Right renal pelvis (tissue), 4 donors: ENCODE results near the gene UPF3B. TPM values are rescaled to one million over a fixed set of nuclear protein-coding genes. Genes with fewer than 3 reads are reported as not detected.
"Not testable (repeated sequence)": the region's sequence is repeated elsewhere in the genome, so short reads cannot be mapped to it uniquely, and the experiment has no call there.

Experiments used
- DNase-seq, 4 donors: peaks; one replicate each; pipeline ENCODE4 v3.0.0-alpha.2; 2013; ENCODE audit warnings: low read depth in 4 of 4, low spot score in 3 of 4, missing footprints in 1 of 4
- polyA plus RNA-seq, 4 donors: library from polyadenylated mRNA; unstranded; fragments of 120-200 nt; gene quantifications; one replicate each; pipeline ENCODE4 v1.2.1, GENCODE V29; 2013; ENCODE audit not compliant: insufficient read length in 4 of 4

Gene UPF3B
- polyA plus RNA-seq, 4 donors = 26.7 to 32.7 (median 29.7) TPM

DNA sequence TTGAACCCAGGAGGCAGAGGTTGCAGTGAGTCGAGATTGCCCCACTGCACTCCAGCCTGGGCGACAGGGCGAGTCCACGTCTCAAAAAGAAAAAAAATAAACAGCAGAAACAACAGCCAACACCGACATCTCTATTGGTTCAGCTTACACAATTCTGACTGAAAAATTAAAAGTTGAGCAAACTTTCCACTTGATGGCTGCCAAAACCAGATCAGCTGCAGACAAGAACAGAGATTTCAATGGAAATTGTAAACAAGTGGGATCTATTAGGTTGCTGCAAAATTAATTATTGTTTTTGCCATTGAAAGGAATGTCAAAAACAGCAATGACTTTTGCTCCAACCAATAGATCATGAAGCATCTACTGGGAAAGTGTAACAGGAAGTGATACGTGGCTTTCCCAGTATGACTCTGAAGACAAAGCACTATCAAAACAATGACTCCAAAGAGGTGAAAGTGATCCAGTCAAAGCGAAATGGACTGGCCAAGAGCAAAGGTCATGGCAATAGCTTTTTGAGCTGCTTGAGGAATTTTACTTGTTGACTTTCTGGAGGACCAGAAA lies 26.3 kb downstream of the UPF3B start:
- no peak for DNase-seq

DNA sequence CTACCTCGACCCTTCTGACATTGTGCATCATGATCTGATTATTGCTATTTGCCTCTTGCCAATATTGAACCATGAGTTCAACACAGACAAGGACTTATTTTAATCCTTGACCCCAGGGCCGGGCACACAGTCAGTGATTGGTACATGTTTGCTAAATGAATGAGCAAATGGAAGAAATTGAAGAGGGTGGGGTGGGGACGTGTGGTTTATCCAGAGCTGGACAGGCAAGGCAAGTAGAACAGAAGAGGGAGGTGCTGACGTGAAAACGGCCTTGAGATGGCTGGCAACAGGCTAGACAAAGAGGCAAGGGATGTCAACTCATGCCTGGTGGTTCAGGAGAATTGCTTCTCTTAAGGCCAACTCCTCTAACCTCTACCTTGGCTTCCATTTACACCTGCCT lies 28.5 kb downstream of the UPF3B start:
- not testable (repeated sequence) for DNase-seq

DNA sequence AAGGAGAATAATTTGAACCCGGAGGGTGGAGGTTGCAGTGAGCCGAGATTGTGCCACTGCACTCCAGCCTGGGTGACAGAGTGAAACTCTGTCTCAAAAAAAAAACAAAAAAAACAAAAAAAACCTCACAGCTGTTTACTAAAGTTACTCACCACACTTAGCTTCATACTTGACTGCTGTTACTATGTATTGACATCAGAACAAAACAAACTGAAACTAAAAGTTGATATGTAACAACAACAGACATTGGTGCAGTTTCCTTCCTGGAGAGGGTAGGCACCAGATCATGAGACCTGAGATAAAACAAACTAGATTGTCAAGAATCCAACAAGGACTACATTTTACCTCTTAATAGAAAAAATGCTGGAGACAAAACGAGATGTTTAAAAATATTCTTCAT lies 31.1 kb downstream of the UPF3B start:
- DNase-seq = not testable (repeated sequence)

DNA sequence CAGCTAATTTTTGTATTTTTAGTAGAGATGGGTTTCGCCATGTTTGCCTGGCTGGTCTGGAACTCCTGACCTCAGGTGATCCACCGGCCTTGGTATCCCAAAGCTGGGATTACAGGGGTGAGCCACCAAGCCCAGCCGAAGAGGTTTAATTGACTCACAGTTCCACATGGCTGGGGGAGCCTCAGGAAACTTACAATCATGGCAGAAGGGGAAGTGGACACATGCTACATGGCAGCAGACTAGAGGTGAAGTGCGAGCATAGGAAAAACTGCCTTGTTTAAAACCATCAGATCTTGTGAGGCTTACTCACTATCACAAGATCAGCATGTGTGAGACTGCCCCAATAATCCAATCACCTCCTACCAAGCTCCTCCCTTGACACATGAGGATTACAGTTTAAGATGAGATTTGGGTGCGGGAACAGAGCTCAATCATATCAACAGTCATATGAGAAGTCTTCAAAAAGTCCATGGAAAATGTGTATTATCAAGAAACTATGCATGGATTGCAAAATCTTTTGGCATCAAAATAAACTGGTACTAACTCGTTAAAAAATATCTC lies 35.6 kb downstream of the UPF3B start:
- no peak for DNase-seq

DNA sequence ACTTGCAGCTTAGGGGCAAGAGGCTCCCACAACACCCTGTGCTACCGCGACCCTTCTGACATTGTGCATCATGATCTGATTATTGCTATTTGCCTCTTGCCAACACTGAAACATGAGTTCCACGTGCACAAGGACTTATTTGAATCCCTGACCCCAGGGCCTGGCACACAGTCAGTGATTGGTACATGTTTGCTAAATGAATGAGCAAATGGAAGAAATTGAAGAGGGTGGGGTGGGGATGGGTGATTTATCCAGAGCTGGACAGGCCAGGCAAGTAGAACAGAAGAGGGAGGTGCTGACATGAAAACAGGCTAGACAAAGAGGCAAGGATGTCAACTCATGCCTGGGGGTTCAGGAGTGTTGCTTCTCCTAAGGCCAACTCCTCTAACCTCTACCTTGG lies 36.5 kb downstream of the UPF3B start:
- no peak for DNase-seq

DNA sequence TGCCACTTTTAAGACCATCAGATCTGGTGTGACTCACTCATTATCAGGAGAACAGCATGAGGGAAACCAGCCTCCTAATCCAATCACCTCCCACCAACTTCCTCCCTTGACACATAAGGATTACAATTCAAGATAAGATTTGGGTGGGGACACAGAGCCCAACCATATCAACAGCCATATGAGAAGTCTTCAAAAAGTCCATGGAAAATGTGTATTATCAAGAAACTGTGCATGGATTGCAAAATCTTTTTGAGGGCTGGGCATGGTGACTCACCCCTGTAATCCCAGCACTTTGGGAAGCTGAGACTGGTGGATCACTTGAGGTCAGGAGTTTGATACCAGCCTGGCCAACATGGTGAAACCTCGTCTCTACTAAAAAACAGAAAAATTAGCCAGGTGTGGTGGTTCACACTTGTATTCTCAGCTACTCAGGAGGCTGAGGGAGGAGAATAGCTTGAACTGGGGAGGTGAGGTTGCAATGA lies 43.5 kb downstream of the UPF3B start:
- no peak for DNase-seq

DNA sequence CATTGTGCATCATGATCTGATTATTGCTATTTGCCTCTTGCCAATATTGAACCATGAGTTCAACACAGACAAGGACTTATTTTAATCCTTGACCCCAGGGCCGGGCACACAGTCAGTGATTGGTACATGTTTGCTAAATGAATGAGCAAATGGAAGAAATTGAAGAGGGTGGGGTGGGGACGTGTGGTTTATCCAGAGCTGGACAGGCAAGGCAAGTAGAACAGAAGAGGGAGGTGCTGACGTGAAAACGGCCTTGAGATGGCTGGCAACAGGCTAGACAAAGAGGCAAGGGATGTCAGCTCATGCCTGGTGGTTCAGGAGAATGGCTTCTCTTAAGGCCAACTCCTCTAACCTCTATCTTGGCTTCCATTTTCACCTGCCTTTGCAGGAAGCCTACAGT lies 44.3 kb downstream of the UPF3B start:
- not testable (repeated sequence) for DNase-seq

DNA sequence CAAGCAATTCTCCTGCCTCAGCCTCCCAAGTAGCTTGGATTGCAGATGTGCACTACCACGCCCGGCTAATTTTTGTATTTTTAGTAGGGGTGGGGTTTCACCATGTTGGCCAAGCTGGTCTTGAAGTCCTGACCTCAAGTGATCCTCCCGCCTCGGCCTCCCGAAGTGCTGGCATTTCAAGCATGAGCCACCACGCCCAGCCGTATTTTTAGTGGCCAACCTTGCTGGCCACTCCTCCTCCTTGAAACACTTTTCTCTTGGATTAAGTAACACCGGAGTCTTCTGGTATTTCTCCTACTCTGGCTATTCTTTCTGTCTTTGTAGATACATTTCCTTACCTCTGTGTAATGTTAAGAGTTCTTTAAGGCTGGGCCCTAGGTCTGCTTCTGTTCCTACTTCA lies 50.2 kb downstream of the UPF3B start:
- no peak for DNase-seq

DNA sequence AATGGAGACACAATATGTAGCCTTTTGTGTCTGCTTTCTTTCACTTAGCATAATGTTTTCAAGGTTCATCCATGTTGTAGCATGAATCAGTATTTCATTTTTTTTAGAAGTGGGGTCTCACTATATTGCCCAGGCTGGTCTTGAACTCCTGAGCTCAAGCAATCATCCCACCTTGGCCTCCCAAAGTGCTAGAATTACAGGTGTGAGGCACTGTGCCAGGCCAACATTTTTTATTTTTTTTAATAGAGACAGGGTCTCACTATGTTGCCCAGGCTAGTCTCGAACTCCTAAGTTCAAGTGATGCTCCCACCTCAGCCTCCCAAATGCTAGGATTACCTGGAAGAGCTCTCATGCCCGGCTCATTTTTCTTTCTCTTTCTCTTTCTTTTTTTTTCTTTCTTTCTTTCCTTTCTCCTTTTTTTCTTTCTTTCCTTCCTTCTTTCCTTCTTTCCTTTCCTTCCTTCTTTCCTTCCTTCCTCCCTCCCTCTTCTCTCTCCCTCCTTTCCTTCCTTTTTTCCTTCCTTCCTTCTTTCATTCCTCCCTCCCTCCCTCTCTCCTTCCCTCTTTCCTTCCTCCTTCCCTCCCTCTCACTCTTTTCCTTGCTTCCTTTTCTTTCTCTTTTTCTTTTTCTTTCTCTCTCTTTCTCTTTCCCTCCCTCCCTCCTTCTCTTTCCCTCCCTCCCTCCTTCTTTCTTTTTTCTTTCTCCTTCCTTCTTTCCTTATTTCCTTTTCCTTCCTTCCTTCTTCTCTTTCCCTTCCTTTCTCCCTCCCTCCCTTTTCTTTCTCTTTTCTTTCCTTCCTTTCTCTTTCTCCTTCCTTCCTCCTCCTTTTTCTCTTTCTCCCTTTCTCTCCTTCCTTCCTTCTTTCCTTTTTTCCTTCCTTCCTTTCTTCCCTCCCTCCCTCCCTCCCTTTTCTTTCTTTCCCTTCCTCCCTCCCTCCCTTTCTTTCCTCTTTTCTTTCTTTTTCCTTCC lies 51.2 kb downstream of the UPF3B start:
- no peak for DNase-seq

DNA sequence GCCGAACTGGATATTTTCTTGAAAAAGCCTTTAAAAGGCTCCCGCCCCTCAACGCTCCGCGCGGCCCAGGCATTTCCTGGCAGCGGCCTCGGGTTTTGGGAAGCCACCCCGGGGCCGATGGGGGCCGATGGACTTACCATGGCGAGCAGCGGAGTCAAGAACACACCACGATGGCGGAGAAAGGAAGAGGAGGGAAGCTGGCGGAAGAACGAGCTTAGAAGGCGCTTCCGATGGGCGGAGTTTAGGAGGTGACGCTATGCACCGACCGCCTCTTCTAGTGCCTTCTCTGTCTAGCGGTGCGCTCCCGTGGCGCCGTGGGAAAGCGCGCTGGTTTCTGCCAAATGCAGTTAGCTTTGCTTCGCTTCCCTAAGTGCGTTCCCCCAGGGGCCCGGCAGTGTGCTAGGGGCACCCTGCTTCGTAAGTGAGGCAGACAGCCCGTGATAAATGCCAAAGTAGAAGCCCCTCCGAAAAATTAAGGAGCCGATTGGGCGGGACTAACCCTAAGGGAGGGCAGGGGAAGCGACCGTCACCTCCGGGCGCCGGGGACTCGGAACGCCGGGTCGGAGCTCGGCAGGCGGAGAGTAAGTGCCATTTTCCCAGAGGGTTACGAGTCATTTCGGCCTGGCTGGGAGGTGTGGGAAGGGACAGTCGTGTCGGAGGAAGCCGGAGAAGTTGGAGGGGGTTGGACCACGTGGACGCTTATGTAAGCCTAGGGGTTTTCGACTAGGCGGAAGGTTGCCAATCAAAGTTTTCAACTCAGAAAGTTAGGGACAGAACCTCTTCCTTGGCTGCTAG lies 61.1 kb downstream of the UPF3B start, which contains the start of gene RPL39:
RPL39 (minus strand) TSS at position 194 of the 795 bp plus-strand sequence; CDS start at position 140, 54 bp downstream.
- peak; percentile 66 to 78 (median 70) for DNase-seq

DNA sequence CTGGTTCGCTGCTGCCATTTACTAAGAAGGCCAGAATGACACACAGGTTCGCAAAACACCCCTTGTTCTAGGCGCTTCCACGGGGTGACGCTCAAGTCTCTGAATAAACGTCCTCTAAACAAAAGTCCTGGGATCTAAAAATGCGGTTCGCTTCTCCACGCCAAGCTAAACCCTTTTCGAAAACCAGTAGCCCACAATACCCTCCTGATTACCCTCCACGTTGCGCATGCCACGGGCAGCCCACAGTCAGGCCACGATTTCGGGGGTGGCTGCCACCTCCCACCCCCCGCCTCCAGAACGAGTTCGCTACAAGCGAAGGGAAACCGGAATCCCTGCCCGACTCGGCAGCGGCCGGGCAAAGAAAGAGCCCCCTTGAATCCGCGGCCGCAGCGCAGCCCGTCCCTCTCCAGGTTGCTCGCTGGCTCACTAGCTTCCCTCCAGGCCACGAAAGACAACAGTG lies 61.8 kb downstream of the UPF3B start:
- peak in 2 of 4 donors; percentile 12 to 17 for DNase-seq

DNA sequence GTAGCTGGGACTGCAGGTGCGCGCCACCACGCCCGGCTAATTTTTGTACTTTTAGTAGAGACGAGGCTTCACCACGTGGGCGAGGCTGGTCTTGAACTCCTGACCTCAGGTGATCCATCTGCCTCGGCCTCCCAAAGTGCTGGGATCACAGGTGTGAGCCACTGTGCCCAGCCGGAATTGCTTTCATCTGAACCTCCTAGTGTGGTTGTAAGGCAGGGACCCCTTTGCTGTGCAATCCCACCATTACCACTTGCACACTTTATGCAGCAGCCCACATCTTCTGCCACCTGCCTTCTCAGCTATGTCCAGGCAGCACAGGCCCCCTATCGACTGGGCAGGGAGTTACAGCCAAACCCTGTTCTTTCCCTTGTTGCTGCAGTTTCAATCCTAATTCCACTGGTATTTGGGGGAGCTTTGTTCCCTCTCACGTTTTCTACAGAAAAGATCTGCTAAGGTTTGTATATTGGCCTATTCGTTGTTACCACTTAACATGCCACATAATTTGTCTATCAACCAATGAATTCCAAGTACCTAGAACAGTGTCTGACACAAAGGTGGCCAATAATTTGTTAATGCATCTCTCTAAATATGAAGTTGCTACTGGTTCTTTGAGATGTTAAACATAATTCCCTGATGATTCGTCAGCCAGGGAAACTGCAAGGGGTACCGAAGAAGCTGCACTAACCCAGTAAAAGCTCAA lies 67.9 kb downstream of the UPF3B start:
- no peak for DNase-seq

Other genes with a start within 250 kb of the UPF3B start
- 10 to 100 TPM; 14.4 to 18.8 (median 16.5) TPM for gene NKRF, start 246.5 kb downstream of the UPF3B start, polyA plus RNA-seq
- 10 to 100 TPM; 55.7 to 63.4 (median 60.2) TPM for gene SEPTIN6, start 159.8 kb downstream of the UPF3B start, polyA plus RNA-seq
- gene SOWAHD, start 94.4 kb downstream of the UPF3B start, polyA plus RNA-seq = under 1 TPM; 0.50 to 0.83 (median 0.68) TPM
- 1,000 to 10,000 TPM; 2,191 to 2,412 (median 2,308) TPM for gene RPL39, start 61.3 kb downstream of the UPF3B start, polyA plus RNA-seq
- 10 to 100 TPM; 11.4 to 13.4 (median 12.2) TPM for gene RNF113A, start 18.8 kb upstream of the UPF3B start, polyA plus RNA-seq
- gene NDUFA1, start 18.9 kb upstream of the UPF3B start, polyA plus RNA-seq = 100 to 1,000 TPM; 136 to 144 (median 141) TPM
- under 1 TPM in 3 of 4 donors, not detected in 1; 0.24 to 0.55 (median 0.27) TPM for gene AKAP14, start 42.9 kb upstream of the UPF3B start, polyA plus RNA-seq
- 10 to 100 TPM; 13.4 to 15.2 (median 14.7) TPM for gene NKAP, start 90.8 kb upstream of the UPF3B start, polyA plus RNA-seq
- under 1 TPM in 3 of 4 donors, not detected in 1; 0.07 to 0.87 (median 0.08) TPM for gene RHOXF2B, start 224.7 kb upstream of the UPF3B start, polyA plus RNA-seq